Suprapubic skin (tissue), 4 donors: ENCODE results near the gene IARS1.

Experiments
- POLR2A ChIP-seq, 2 donors: fragments of 450-650 bp; IDR thresholded peaks; one replicate each; pipeline ENCODE4 v1.6.1; 2017; ENCODE audit warnings: antibody characterized with exemption in 2 of 2, mild to moderate bottlenecking in 2 of 2, moderate library complexity in 2 of 2
- POLR2AphosphoS5 ChIP-seq, 3 donors: sonication (generic); formaldehyde crosslinking; IDR thresholded peaks; one replicate each; pipeline ENCODE4 v1.6.1; 2017; ENCODE audit warnings: antibody characterized with exemption in 3 of 3
- TF ChIP-seq, protein P1 (sequence below), 2 donors: fragments of 200-600 bp in 1 of 2; fragments of 450-650 bp in 1 of 2; sonication (generic) in 1 of 2; IDR thresholded peaks; one replicate each; pipeline ENCODE4 v1.5.1; 2016 to 2019; ENCODE audit warnings: antibody characterized with exemption in 2 of 2, mild to moderate bottlenecking in 1 of 2, moderate library complexity in 1 of 2

GRCh38 chr9:92313624-92314012 lies 20.1 kb upstream of the IARS1 start:
- TF ChIP-seq, protein P1, sequence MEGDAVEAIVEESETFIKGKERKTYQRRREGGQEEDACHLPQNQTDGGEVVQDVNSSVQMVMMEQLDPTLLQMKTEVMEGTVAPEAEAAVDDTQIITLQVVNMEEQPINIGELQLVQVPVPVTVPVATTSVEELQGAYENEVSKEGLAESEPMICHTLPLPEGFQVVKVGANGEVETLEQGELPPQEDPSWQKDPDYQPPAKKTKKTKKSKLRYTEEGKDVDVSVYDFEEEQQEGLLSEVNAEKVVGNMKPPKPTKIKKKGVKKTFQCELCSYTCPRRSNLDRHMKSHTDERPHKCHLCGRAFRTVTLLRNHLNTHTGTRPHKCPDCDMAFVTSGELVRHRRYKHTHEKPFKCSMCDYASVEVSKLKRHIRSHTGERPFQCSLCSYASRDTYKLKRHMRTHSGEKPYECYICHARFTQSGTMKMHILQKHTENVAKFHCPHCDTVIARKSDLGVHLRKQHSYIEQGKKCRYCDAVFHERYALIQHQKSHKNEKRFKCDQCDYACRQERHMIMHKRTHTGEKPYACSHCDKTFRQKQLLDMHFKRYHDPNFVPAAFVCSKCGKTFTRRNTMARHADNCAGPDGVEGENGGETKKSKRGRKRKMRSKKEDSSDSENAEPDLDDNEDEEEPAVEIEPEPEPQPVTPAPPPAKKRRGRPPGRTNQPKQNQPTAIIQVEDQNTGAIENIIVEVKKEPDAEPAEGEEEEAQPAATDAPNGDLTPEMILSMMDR (IDR thresholded peaks at IDR 0.05), result no peak
- no peak for TF ChIP-seq POLR2AphosphoS5 (IDR thresholded peaks at IDR 0.05)
- TF ChIP-seq POLR2A (IDR thresholded peaks at IDR 0.05), result no peak
